HL-60 (cell line): ENCODE measurements around the gene LY6G5B.

Source experiments
- CTCF ChIP-seq: IDR thresholded peaks from one replicate; pipeline ENCODE4 v1.5.1; 2011; ENCODE audit warnings: low read length, control low read depth, inconsistent platforms; ENCODE audit not compliant: insufficient read depth
- GABPA ChIP-seq: IDR thresholded peaks from 2 replicates; pipeline ENCODE4 v1.6.1; 2012; ENCODE audit warnings: low read depth
- POLR2AphosphoS5 ChIP-seq: IDR thresholded peaks from 2 replicates; pipeline ENCODE4 v1.6.1; 2012; ENCODE audit warnings: low read depth
- REST ChIP-seq: IDR thresholded peaks from 2 replicates; pipeline ENCODE4 v1.6.1; 2012; ENCODE audit warnings: low read depth; ENCODE audit not compliant: insufficient replicate concordance
- SPI1 ChIP-seq: IDR thresholded peaks from 2 replicates; pipeline ENCODE4 v1.6.1; 2012; ENCODE audit warnings: low read depth, mild to moderate bottlenecking, borderline replicate concordance

GRCh38 chr6:31677955-31678354 lies 8.2 kb downstream of the LY6G5B start:
- TF ChIP-seq REST (no peak), CTCF (no peak), POLR2AphosphoS5 (no peak), SPI1 (no peak), GABPA (no peak)
